Smooth muscle cell (in vitro differentiated cells): ENCODE measurements around the gene TRIM26. TPM values are rescaled to one million over a fixed set of nuclear protein-coding genes. Genes with fewer than 3 reads are reported as not detected.

Source experiments
- DNase-seq: peaks from one replicate; lab custom pipeline; 2025; ENCODE audit not compliant: unreplicated experiment; lab: John Stamatoyannopoulos, UW
- H2AFZ ChIP-seq: fragments of 200-600 bp; sonication (generic); 2 replicates; pipeline ENCODE4 v1.6.0; 2016; ENCODE audit warnings: antibody characterized with exemption, low read depth, mild to moderate bottlenecking
- H3F3A ChIP-seq: fragments of 200-600 bp; sonication (generic); 2 replicates; pipeline ENCODE4 v1.6.0; 2017; ENCODE audit warnings: antibody characterized with exemption, low read depth
- H3K27ac ChIP-seq: fragments of 200-600 bp; sonication (generic); 2 replicates; pipeline ENCODE4 v1.5.1; 2016; ENCODE audit warnings: low read depth, mild to moderate bottlenecking
- H3K27me3 ChIP-seq: fragments of 200-600 bp; sonication (generic); 2 replicates; pipeline ENCODE4 v1.6.1; 2016; ENCODE audit warnings: low read depth, mild to moderate bottlenecking
- H3K36me3 ChIP-seq: fragments of 200-600 bp; sonication (generic); 2 replicates; pipeline ENCODE4 v1.5.1; 2016; ENCODE audit warnings: low read depth
- H3K4me1 ChIP-seq: fragments of 200-600 bp; sonication (generic); 2 replicates; pipeline ENCODE4 v1.5.1; 2016; ENCODE audit warnings: low read depth
- H3K4me2 ChIP-seq: fragments of 200-600 bp; sonication (generic); 2 replicates; pipeline ENCODE4 v1.6.0; 2016; ENCODE audit warnings: mild to moderate bottlenecking
- H3K4me3 ChIP-seq: fragments of 200-600 bp; sonication (generic); 2 replicates; pipeline ENCODE4 v1.5.1; 2016; ENCODE audit warnings: mild to moderate bottlenecking
- H3K79me2 ChIP-seq: fragments of 200-600 bp; sonication (generic); 2 replicates; pipeline ENCODE4 v1.6.0; 2016; ENCODE audit warnings: low read depth, mild to moderate bottlenecking
- H3K9ac ChIP-seq: fragments of 200-600 bp; sonication (generic); 2 replicates; pipeline ENCODE4 v1.6.0; 2016; ENCODE audit warnings: low read depth
- H3K9me3 ChIP-seq: fragments of 200-600 bp; sonication (generic); replicated peaks from 2 replicates; pipeline ENCODE4 v1.5.1; 2016; ENCODE audit warnings: low read depth
- H4K20me1 ChIP-seq: fragments of 200-600 bp; sonication (generic); 2 replicates; pipeline ENCODE4 v1.6.0; 2016; ENCODE audit warnings: low read depth
- CTCF ChIP-seq: fragments of 200-600 bp; sonication (generic); IDR thresholded peaks from 2 replicates; pipeline ENCODE4 v1.5.1; 2017; ENCODE audit warnings: borderline replicate concordance, mild to moderate bottlenecking, antibody characterized with exemption; ENCODE audit not compliant: insufficient read depth, poor library complexity, severe bottlenecking
- WGBS: methylation state at CpG from one replicate; pipeline ENCODE4 v1.1.7; 2016; ENCODE audit warnings: low lambda C conversion rate; 5-methylcytosine and 5-hydroxymethylcytosine counted together
- polyA plus RNA-seq: library from polyadenylated mRNA; unstranded; fragments of >200 nt; fragmentation: Nextera tagmentation; extraction: Ambion mirVana; gene quantifications from 2 replicates; pipeline ENCODE4 v1.2.1, GENCODE V29; 2016
- total RNA-seq: library from RNA; depleted of rRNA; stranded (reverse); fragments of >200 nt; gene quantifications from 2 replicates; pipeline ENCODE4 v1.2.3, GENCODE V29; 2014

TRIM26 gene
- total and polyA plus RNA-seq, 2 experiments from 2014 or later = 17.1 to 21.3 TPM

DNA sequence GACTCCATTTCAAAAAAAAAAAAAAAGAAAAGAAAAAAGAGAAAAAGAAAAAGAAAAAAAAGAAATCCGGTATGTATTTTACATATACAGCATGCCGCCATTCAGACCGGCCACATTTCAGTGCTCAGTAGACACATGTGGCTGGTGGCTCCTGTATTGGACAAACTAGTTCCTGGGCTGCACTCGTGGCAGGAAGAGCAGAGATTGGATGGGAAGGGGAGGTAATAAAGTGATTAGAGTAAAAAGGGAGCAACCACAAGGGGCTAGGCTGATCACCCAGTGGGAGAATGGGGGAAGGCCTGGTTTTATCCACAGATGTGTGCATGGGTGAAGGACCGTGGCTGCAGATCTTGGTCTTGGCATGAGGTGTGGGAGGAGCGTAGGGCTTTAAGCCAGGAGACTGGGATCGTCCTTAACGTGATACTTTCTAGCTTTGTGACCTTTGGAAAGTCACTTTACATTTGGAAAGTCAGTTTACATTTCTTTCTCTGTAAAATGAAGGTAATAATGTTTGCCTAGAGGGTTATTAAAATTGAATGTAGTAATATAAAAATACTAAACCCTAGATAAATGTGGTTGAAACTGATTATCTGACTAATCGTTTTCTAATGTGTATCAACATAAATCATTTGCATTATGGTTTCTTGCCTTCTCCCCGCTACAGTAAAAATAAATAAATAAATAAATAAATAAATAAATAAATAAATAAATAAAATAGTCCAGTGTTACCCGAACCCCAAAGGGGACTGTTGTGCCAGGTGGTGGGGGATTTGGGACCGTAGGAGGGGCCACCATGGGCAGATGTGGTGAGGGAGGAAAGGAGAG, 50.7 kb downstream of the TRIM26 start:
- Histone ChIP-seq H3K4me2 (no peak overlapping the region), H3K4me1 (no peaks in the 10 kb centered on the region), H3K9ac (no peak overlapping the region), H3F3A (no peaks in the 10 kb centered on the region), H3K4me3 (no peak overlapping the region), H3K9me3 (no peaks in the 10 kb centered on the region), H3K79me2 (no peaks in the 10 kb centered on the region), H3K27me3 (peaks cover 37% of the 10 kb centered on the region), H3K27ac (no peak overlapping the region), H3K36me3 (no peaks in the 10 kb centered on the region), H2AFZ (no peak overlapping the region), H4K20me1 (no peaks in the 10 kb centered on the region)
- 88% methylated on average over 12 of the region's 12 CpGs for WGBS
- DNase-seq = no peak
- no peak for TF ChIP-seq CTCF

DNA sequence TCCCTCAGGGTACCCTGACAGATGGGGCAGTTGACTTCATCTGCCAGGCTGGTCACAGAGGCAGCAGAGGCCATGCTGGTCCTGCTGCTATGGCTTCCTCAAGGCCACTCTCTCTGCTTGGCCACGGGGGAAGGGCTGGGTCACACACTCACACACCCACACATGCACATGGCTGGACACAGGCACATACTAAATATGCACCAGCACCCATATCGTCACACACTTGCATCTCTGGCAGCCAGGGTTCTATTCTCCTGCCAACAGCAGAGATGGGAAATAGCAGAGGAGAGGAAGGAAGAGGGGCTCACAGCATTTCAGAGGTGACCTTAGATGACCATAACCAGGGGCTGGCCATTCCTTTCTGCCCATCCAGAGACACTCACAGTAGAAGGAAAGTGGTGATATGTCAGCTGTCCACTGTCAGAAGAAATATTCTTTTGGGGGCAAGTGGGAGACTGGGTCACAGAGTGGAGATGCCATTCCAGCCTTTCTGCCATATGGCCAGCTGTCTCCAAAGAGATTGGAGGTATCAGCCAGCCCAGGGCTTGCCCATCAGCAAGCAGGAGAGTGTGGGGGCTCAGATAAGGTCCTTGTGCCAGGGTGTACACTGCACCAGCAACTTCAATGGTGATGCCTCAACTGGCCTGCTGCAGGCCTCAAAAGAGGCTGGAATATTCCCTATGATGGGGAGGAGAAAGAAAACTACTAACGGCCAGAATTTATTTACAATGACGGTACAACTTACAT, 52.2 kb downstream of the TRIM26 start, which contains the start of gene TRIM10:
TRIM10 (minus strand) TSS at position 427 of the 747 bp plus-strand sequence; CDS start at position 74, 353 bp downstream.
- 87% methylated on average over 4 of the region's 4 CpGs for WGBS
- no peak for DNase-seq
- no peak within 1 kb of the TSS for H3K4me2 ChIP-seq

DNA sequence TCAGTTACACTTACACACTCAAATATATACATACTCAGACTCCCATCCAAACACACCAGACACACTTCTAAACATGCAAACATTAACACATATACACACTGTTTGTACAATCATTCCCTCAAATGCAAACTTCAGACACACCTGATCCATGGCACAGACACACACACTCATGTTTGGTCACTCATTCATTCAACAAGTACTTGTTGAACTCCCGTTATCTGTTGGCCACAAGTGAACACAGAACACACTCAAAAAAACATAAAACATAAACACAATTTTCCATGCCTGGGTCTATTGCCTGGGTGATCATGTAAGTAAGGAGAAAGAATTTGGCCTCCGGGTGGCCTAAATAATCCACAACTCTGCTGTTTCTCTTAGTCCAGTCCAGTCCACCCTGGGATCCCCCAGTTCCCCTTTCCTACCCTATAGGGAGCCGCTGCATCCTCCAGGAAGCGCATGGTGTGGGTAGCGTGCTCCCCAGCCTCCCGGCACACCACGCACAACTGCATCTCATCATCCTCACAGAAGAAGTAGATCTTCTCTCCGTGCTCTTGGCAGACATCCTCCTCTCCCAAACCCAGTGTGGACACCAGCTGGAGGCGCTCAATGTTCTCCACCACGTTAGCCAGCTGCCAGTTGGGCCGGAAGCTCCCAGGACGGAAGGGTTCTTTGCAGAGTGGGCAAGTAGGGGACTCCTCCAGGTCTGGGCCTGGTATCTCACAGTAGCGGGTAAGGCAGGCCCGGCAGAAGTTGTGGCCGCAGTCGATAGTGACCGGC, 53.0 kb downstream of the TRIM26 start:
- Histone ChIP-seq H4K20me1 (no peaks in the 10 kb centered on the region), H3K9ac (no peak overlapping the region), H3K27ac (no peak overlapping the region), H3K4me3 (no peak overlapping the region), H3K4me1 (no peaks in the 10 kb centered on the region), H3K4me2 (no peak overlapping the region), H3K27me3 (peaks cover 30% of the 10 kb centered on the region), H3K36me3 (no peaks in the 10 kb centered on the region), H3K9me3 (no peaks in the 10 kb centered on the region), H3F3A (no peaks in the 10 kb centered on the region), H3K79me2 (no peaks in the 10 kb centered on the region), H2AFZ (no peak overlapping the region)
- no peak for DNase-seq
- TF ChIP-seq CTCF = no peak
- 89% methylated on average over 17 of the region's 17 CpGs for WGBS

More for the DNA sequence above, 52.2 kb downstream of the TRIM26 start, which contains the start of gene TRIM10:
- Histone ChIP-seq H3K4me3 (no peak within 1 kb of the TSS), H3K79me2 (no peaks in the 10 kb centered on the region), H2AFZ (no peak within 1 kb of the TSS), H3F3A (no peaks in the 10 kb centered on the region), H3K27me3 (peaks cover 30% of the 10 kb centered on the region), H3K27ac (no peak within 1 kb of the TSS), H3K9ac (no peak within 1 kb of the TSS), H3K4me1 (no peaks in the 10 kb centered on the region), H4K20me1 (no peaks in the 10 kb centered on the region), H3K36me3 (no peaks in the 10 kb centered on the region), H3K9me3 (no peaks in the 10 kb centered on the region)
- TF ChIP-seq CTCF = no peak
